A204.1 (cell line): ENCODE results near the gene TMEM121B.

ENCODE experiments used
- FAIRE-seq: peaks from 2 replicates; lab custom pipeline; 2012; peaks lifted over from hg19 to GRCh38; lab: Jason Lieb, UNC

Gene TMEM121B

GRCh38 chr22:17087498-17088131, 33.5 kb downstream of the TMEM121B start:
- FAIRE-seq, result no peak

GRCh38 chr22:17086788-17087497, 34.2 kb downstream of the TMEM121B start:
- no peak for FAIRE-seq

- FAIRE-seq, result no peak
These were observed 34.9 kb downstream of the TMEM121B start for GRCh38 chr22:17086296-17086695.

DNA sequence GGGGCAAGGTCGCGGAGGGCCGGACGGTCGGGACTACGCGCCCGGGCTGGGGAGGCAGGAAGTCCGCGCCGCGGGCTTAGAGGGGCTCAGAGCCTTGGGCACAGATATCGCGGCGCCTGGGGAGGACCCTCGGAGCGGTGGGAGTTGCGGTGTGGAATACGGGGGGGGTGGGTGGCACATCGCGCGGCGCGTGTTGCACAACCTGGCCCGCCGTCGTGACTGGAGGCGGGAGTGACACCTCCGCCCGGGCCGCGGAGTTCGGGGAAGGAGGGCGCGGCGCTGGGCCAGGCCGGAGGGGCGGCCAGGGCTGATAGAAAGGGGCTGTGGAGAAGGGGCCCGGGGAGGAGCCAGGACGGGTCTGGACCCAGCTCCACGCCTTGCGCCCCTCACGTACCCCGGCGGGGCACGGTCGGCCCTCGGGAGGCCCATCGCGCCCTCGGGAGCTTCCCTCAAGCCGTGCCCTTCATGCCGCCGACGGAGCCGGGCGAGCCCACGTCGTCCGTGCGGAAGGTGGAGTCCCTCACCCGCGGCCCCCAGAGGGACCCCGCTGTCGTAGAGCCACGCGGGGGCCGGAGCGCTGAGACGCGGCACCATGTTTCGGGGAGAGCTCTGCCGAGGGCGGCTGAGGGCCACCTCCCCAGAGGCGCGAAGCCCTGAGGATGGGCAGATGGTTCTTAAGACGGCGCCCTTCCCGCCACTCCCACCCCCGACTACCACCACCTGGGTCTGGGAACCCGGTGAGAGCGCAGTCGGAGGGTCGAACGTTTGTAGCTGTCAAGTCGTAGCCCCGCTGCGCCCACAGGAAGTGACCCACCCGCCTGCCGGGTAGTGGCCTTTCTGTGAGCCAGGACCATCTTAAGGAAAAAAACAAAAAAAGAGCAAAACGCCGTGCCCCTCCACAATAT, 35.6 kb downstream of the TMEM121B start:
- no peak for FAIRE-seq

- FAIRE-seq, result peak; percentile 37
These were observed 36.4 kb downstream of the TMEM121B start, which contains the start of gene IL17RA for GRCh38 chr22:17084554-17085276. TSS of gene IL17RA (plus strand) at chr22:17085000. CDS start at chr22:17085092, 92 bp downstream.

DNA sequence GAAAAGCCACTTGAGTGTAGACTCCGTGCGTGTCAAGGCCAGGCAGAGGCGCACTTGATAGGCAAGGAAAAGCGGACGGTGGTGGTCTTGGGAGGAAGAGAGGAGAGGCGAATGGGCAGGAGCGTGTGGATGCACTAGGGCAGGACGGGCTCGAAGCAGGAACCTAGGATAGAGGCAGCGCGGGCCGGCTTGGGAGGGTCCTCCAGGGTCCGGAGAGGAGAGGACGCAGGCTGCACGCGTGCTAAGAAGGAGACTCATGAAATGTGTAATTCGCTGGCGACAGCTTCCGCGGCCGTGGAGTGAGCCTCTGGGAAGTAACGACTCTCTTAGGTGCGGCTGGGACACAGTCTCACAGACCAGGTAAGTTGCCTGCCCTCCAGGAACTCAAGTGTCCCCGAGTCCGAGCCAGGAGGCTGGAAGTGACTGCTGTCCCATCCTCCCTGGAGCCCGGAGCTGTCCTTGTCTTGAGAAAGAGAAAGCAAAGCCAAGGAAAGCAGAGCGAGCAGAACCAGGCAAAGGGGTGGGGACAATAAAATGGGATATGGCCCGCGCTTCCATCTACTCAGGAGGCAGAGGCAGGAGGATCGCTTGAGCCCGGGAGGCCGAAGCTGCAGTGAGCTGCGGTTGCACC, 37.2 kb downstream of the TMEM121B start:
- FAIRE-seq, result no peak

DNA sequence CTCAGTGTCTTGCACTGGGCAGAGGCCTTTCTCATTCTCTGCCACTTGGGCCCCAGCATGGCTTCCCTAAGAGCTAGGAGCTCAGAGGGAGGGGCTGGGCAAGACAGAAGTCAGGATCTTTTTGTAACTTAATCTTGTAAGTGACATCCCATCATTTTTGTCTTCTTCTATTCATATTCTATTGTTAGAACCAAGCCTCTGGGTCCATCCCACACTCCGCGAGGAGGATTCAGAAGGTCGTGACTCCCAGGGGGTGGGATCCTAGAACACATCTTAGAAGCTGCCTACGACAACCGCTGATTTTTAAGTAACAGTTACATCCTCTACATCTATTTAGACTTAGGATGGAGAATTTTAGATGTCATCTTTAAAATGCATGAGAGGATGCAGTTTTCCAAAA, 37.9 kb downstream of the TMEM121B start:
- FAIRE-seq, result no peak

- no peak for FAIRE-seq
These were observed 41.6 kb downstream of the TMEM121B start for GRCh38 chr22:17079572-17079971.

DNA sequence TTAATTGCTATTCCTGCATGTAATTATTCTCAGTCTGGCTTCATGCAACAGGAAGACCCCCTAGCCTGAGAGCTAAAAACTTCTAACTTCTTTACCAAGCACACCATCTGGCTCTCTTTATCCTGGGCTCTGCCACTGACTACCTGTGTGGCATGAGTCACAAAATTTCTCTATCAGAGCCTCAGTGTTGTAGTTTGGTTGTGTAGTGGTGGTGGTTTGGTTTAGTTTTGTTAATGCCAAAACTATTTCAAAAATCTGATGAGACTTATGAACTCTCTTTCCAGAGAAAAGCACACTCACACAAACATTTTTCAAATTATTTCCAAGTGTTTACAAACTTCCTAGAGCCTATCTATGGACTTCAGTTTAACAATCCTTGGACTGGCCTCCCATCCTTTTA, 43.9 kb downstream of the TMEM121B start:
- no peak for FAIRE-seq

- FAIRE-seq, result no peak
These were observed 46.5 kb downstream of the TMEM121B start for GRCh38 chr22:17074648-17075002.

- no peak for FAIRE-seq
These were observed 48.3 kb downstream of the TMEM121B start for GRCh38 chr22:17072877-17073276.
